ENCODE data around the gene SFXN3. TPM values are rescaled to one million over a fixed set of nuclear protein-coding genes. Genes with fewer than 3 reads are reported as not detected.

Gene SFXN3
- total RNA-seq, 2 experiments from 2014 or later: 12.6 to 13.9 TPM

- no peak overlapping the region for H3K4me3 Mint-ChIP-seq
- no peak overlapping the region for H3K27ac Mint-ChIP-seq
- H3K4me1 Mint-ChIP-seq: peaks cover 27% of the 10 kb centered on the region
- no peak for DNase-seq
- H3K27me3 Mint-ChIP-seq: peaks cover 59% of the 10 kb centered on the region
- H3K36me3 Mint-ChIP-seq: no peaks in the 10 kb centered on the region
- H3K9me3 Mint-ChIP-seq: no peaks in the 10 kb centered on the region
Observed at GRCh38 chr10:101063548-101064414, 32.7 kb downstream of the SFXN3 start.

GRCh38 chr10:101064415-101065030 is 33.5 kb downstream of the SFXN3 start:
- peaks cover 59% of the 10 kb centered on the region for H3K27me3 Mint-ChIP-seq
- H3K27ac Mint-ChIP-seq: no peak overlapping the region
- H3K36me3 Mint-ChIP-seq: no peaks in the 10 kb centered on the region
- no peaks in the 10 kb centered on the region for H3K9me3 Mint-ChIP-seq
- peaks cover 24% of the 10 kb centered on the region for H3K4me1 Mint-ChIP-seq
- no peak for DNase-seq
- H3K4me3 Mint-ChIP-seq: no peak overlapping the region

GRCh38 chr10:101065481-101066145 is 34.6 kb downstream of the SFXN3 start:
- Mint-ChIP-seq H3K4me1 (peaks cover 20% of the 10 kb centered on the region), H3K27me3 (peaks cover 59% of the 10 kb centered on the region), H3K9me3 (no peaks in the 10 kb centered on the region), H3K27ac (no peak overlapping the region), H3K4me3 (no peak overlapping the region), H3K36me3 (no peaks in the 10 kb centered on the region)
- no peak for DNase-seq

GRCh38 chr10:101066146-101066895 is 35.3 kb downstream of the SFXN3 start:
- Mint-ChIP-seq H3K36me3 (no peaks in the 10 kb centered on the region), H3K4me3 (peak overlapping the region; percentile 45), H3K9me3 (no peaks in the 10 kb centered on the region), H3K4me1 (peaks cover 20% of the 10 kb centered on the region), H3K27me3 (peaks cover 59% of the 10 kb centered on the region), H3K27ac (no peak overlapping the region)
- peak; percentile 51 for DNase-seq

GRCh38 chr10:101066896-101067355 is 35.9 kb downstream of the SFXN3 start:
- Mint-ChIP-seq H3K27me3 (peaks cover 59% of the 10 kb centered on the region), H3K9me3 (no peaks in the 10 kb centered on the region), H3K27ac (no peak overlapping the region), H3K36me3 (no peaks in the 10 kb centered on the region), H3K4me1 (peaks cover 19% of the 10 kb centered on the region), H3K4me3 (peak overlapping the region; percentile 71)
- no peak for DNase-seq

- peak; percentile 76 for DNase-seq
- Mint-ChIP-seq H3K9me3 (no peaks in the 10 kb centered on the region), H3K27me3 (peaks cover 62% of the 10 kb centered on the region), H3K27ac (no peak overlapping the region), H3K4me3 (peak overlapping the region; percentile 71), H3K36me3 (no peaks in the 10 kb centered on the region), H3K4me1 (peaks cover 16% of the 10 kb centered on the region)
Observed at GRCh38 chr10:101067356-101068083, 36.5 kb downstream of the SFXN3 start.

- Mint-ChIP-seq H3K36me3 (no peaks in the 10 kb centered on the region), H3K27me3 (peaks cover 63% of the 10 kb centered on the region), H3K9me3 (no peaks in the 10 kb centered on the region), H3K27ac (no peak overlapping the region), H3K4me3 (no peak overlapping the region), H3K4me1 (peaks cover 13% of the 10 kb centered on the region)
- no peak for DNase-seq
Observed at GRCh38 chr10:101069441-101069840, 38.4 kb downstream of the SFXN3 start.

GRCh38 chr10:101070098-101070497 is 39.1 kb downstream of the SFXN3 start:
- H3K4me3 Mint-ChIP-seq: no peak overlapping the region
- H3K4me1 Mint-ChIP-seq: peaks cover 13% of the 10 kb centered on the region
- H3K27ac Mint-ChIP-seq: no peak overlapping the region
- H3K27me3 Mint-ChIP-seq: peaks cover 59% of the 10 kb centered on the region
- no peaks in the 10 kb centered on the region for H3K36me3 Mint-ChIP-seq
- no peaks in the 10 kb centered on the region for H3K9me3 Mint-ChIP-seq
- no peak for DNase-seq

GRCh38 chr10:101071267-101071884 is 40.3 kb downstream of the SFXN3 start:
- no peak for DNase-seq
- Mint-ChIP-seq H3K9me3 (no peaks in the 10 kb centered on the region), H3K4me1 (peaks cover 7% of the 10 kb centered on the region), H3K36me3 (no peaks in the 10 kb centered on the region), H3K27ac (no peak overlapping the region), H3K27me3 (peaks cover 59% of the 10 kb centered on the region), H3K4me3 (no peak overlapping the region)

GRCh38 chr10:101071885-101072433 is 40.9 kb downstream of the SFXN3 start:
- Mint-ChIP-seq H3K9me3 (no peaks in the 10 kb centered on the region), H3K27ac (no peak overlapping the region), H3K36me3 (no peaks in the 10 kb centered on the region), H3K4me1 (peaks cover 7% of the 10 kb centered on the region), H3K27me3 (peaks cover 58% of the 10 kb centered on the region), H3K4me3 (no peak overlapping the region)
- DNase-seq: no peak

GRCh38 chr10:101072923-101073322 is 41.9 kb downstream of the SFXN3 start:
- Mint-ChIP-seq H3K27ac (no peak overlapping the region), H3K4me1 (peaks cover 4% of the 10 kb centered on the region), H3K9me3 (no peaks in the 10 kb centered on the region), H3K36me3 (no peaks in the 10 kb centered on the region), H3K27me3 (peaks cover 49% of the 10 kb centered on the region), H3K4me3 (no peak overlapping the region)
- no peak for DNase-seq

GRCh38 chr10:101073631-101074030 is 42.6 kb downstream of the SFXN3 start:
- Mint-ChIP-seq H3K4me3 (no peak overlapping the region), H3K9me3 (no peaks in the 10 kb centered on the region), H3K27ac (no peak overlapping the region), H3K27me3 (peaks cover 53% of the 10 kb centered on the region), H3K4me1 (peaks cover 4% of the 10 kb centered on the region), H3K36me3 (no peaks in the 10 kb centered on the region)
- DNase-seq: no peak

- DNase-seq: no peak
- no peak overlapping the region for H3K4me3 Mint-ChIP-seq
- H3K36me3 Mint-ChIP-seq: no peaks in the 10 kb centered on the region
- no peaks in the 10 kb centered on the region for H3K9me3 Mint-ChIP-seq
- no peak overlapping the region for H3K27ac Mint-ChIP-seq
- peaks cover 4% of the 10 kb centered on the region for H3K4me1 Mint-ChIP-seq
- peaks cover 58% of the 10 kb centered on the region for H3K27me3 Mint-ChIP-seq
Observed at GRCh38 chr10:101075775-101076174, 44.7 kb downstream of the SFXN3 start.

GRCh38 chr10:101076630-101077029 is 45.6 kb downstream of the SFXN3 start:
- no peaks in the 10 kb centered on the region for H3K9me3 Mint-ChIP-seq
- peaks cover 60% of the 10 kb centered on the region for H3K27me3 Mint-ChIP-seq

More at GRCh38 chr10:101076630-101077029, 45.6 kb downstream of the SFXN3 start:
- Mint-ChIP-seq H3K4me3 (no peak overlapping the region), H3K36me3 (no peaks in the 10 kb centered on the region), H3K4me1 (peaks cover under 1% of the 10 kb centered on the region), H3K27ac (no peak overlapping the region)
- no peak for DNase-seq
